Activated naive CD8-positive, alpha-beta T cell (primary cell): ENCODE measurements around the gene GATD1.

Source experiments
- H3K27ac Mint-ChIP-seq: one replicate; pipeline ENCODE4 v1.8.0; 2021; ENCODE audit warnings: mixed read lengths
- H3K27me3 Mint-ChIP-seq: one replicate; pipeline ENCODE4 v1.8.0; 2021; ENCODE audit warnings: mixed read lengths
- H3K36me3 Mint-ChIP-seq: one replicate; pipeline ENCODE4 v1.8.0; 2021; ENCODE audit warnings: mixed read lengths
- H3K4me1 Mint-ChIP-seq: one replicate; pipeline ENCODE4 v1.8.0; 2021; ENCODE audit warnings: low read depth, mixed read lengths
- H3K4me3 Mint-ChIP-seq: one replicate; pipeline ENCODE4 v1.8.0; 2021; ENCODE audit warnings: mild to moderate bottlenecking, mixed read lengths
- H3K9me3 Mint-ChIP-seq: one replicate; pipeline ENCODE4 v1.8.0; 2021; ENCODE audit warnings: low read depth, mixed read lengths

GATD1 gene

GRCh38 chr11:725624-726202, 51.6 kb downstream of the GATD1 start:
- Mint-ChIP-seq H3K4me3 (no peak overlapping the region), H3K36me3 (no peaks in the 10 kb centered on the region), H3K4me1 (peaks cover 15% of the 10 kb centered on the region), H3K9me3 (no peaks in the 10 kb centered on the region), H3K27me3 (peaks cover 4% of the 10 kb centered on the region), H3K27ac (no peak overlapping the region)

- Mint-ChIP-seq H3K27ac (no peak overlapping the region), H3K36me3 (no peaks in the 10 kb centered on the region), H3K4me1 (peaks cover 15% of the 10 kb centered on the region), H3K27me3 (peaks cover 4% of the 10 kb centered on the region), H3K4me3 (peak overlapping the region; percentile 75), H3K9me3 (no peaks in the 10 kb centered on the region)
Observed at GRCh38 chr11:724778-725386, 52.4 kb downstream of the GATD1 start.

- Mint-ChIP-seq H3K4me1 (peaks cover 15% of the 10 kb centered on the region), H3K27ac (no peak overlapping the region), H3K27me3 (peaks cover 6% of the 10 kb centered on the region), H3K4me3 (no peak overlapping the region), H3K36me3 (no peaks in the 10 kb centered on the region), H3K9me3 (no peaks in the 10 kb centered on the region)
Observed at GRCh38 chr11:724049-724777, 53.1 kb downstream of the GATD1 start.

- H3K36me3 Mint-ChIP-seq = no peaks in the 10 kb centered on the region
- H3K27me3 Mint-ChIP-seq = peaks cover 7% of the 10 kb centered on the region
- peaks cover 15% of the 10 kb centered on the region for H3K4me1 Mint-ChIP-seq
- H3K4me3 Mint-ChIP-seq = peak overlapping the region; percentile 79
- H3K9me3 Mint-ChIP-seq = no peaks in the 10 kb centered on the region
- no peak overlapping the region for H3K27ac Mint-ChIP-seq
Observed at GRCh38 chr11:723120-723883, 54.0 kb downstream of the GATD1 start.

GRCh38 chr11:722346-722811, 54.9 kb downstream of the GATD1 start:
- Mint-ChIP-seq H3K36me3 (no peaks in the 10 kb centered on the region), H3K4me3 (no peak overlapping the region), H3K27me3 (peaks cover 7% of the 10 kb centered on the region), H3K4me1 (peaks cover 15% of the 10 kb centered on the region), H3K27ac (no peak overlapping the region), H3K9me3 (no peaks in the 10 kb centered on the region)

DNA sequence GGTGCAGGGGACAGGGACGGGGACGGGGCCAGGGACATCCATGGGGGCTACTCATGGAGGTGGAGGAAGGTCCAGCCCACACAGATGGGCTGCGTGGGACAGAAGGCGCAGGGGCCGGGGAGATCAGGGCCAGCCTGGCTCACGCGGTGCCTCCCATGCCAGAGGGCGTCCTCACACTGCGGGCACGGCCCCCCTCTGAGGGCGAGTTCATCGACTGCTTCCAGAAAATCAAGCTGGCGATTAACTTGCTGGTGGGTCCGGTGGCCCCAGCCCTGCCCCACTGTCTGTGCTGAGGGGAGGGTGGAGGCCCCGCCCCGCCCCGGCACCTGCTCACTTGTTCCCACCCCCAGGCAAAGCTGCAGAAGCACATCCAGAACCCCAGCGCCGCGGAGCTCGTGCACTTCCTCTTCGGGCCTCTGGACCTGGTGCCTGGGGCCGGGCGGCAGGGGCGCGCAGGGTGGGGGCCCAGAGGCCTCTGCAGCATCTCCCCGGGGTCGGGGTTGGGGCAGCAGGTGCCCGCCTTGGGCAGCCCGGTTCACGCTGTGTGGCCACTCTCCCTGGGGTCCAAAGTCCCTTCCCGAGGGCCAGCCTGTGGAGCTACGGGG, 55.4 kb downstream of the GATD1 start:
- no peak overlapping the region for H3K27ac Mint-ChIP-seq
- no peaks in the 10 kb centered on the region for H3K36me3 Mint-ChIP-seq
- H3K9me3 Mint-ChIP-seq = no peaks in the 10 kb centered on the region
- H3K4me3 Mint-ChIP-seq = peak overlapping the region; percentile 57
- H3K27me3 Mint-ChIP-seq = peaks cover 7% of the 10 kb centered on the region
- peaks cover 14% of the 10 kb centered on the region for H3K4me1 Mint-ChIP-seq

- Mint-ChIP-seq H3K4me1 (peaks cover 11% of the 10 kb centered on the region), H3K9me3 (no peaks in the 10 kb centered on the region), H3K27ac (no peak overlapping the region), H3K27me3 (peaks cover 7% of the 10 kb centered on the region), H3K36me3 (no peaks in the 10 kb centered on the region), H3K4me3 (peak overlapping the region; percentile 57)
Observed at GRCh38 chr11:721247-721740, 56.0 kb downstream of the GATD1 start.

- Mint-ChIP-seq H3K36me3 (no peaks in the 10 kb centered on the region), H3K27ac (no peak overlapping the region), H3K4me3 (no peak overlapping the region), H3K9me3 (no peaks in the 10 kb centered on the region), H3K4me1 (peaks cover 11% of the 10 kb centered on the region), H3K27me3 (peaks cover 7% of the 10 kb centered on the region)
Observed at GRCh38 chr11:720642-721246, 56.5 kb downstream of the GATD1 start.

- no peak overlapping the region for H3K27ac Mint-ChIP-seq
Observed at GRCh38 chr11:720017-720641, 57.2 kb downstream of the GATD1 start.

DNA sequence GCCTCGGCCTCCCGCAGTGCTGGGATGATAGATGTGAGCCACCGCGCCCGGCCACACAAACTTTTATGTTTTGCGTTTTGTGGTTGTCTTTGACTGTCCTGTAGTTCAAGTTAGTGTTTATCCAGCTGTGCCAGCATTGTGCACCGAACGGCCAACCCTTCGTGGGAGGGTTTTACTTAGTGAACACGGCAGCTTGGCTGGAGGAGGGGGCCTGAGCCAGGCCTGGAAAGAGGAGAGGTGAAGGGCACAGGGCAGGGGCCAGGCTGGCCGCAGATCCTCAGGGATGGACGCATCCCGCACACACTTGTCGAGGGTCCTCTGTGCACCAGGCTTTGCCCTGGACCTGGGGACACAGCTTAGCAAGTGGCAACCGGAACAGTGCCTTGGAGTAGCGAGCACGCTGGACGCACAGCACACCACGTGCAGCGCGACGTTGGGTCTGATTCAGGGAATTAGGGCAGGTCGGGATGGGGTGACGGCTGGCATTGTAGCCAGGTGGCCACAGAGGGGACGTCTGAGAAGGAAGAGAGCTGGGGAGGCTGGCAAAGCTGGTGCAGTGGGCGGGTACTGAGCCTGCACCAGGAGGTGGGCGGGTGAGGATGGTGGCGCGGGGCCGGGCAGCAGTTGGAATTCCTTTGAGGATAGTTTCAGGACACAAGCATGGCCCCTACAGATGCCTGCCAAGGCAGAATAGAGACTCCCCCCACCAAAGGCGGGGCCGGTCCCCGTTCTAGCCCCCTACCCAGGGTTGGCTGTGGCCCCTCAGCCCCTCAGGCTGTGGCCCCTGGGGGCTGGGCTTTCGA, 57.9 kb downstream of the GATD1 start:
- Mint-ChIP-seq H3K27me3 (peaks cover 8% of the 10 kb centered on the region), H3K9me3 (no peaks in the 10 kb centered on the region), H3K4me1 (peaks cover 9% of the 10 kb centered on the region), H3K4me3 (peak overlapping the region; percentile 65), H3K27ac (no peak overlapping the region), H3K36me3 (no peaks in the 10 kb centered on the region)

More at GRCh38 chr11:720017-720641, 57.2 kb downstream of the GATD1 start:
- Mint-ChIP-seq H3K36me3 (no peaks in the 10 kb centered on the region), H3K9me3 (no peaks in the 10 kb centered on the region), H3K27me3 (peaks cover 7% of the 10 kb centered on the region), H3K4me3 (peak overlapping the region; percentile 57), H3K4me1 (peaks cover 9% of the 10 kb centered on the region)
